ENCODE measurements around the gene SCYL1. TPM values are rescaled to one million over a fixed set of nuclear protein-coding genes. Genes with fewer than 3 reads are reported as not detected.

The SCYL1 gene
- total RNA-seq, 1 donor from 2014 or later = 61.2 TPM

DNA sequence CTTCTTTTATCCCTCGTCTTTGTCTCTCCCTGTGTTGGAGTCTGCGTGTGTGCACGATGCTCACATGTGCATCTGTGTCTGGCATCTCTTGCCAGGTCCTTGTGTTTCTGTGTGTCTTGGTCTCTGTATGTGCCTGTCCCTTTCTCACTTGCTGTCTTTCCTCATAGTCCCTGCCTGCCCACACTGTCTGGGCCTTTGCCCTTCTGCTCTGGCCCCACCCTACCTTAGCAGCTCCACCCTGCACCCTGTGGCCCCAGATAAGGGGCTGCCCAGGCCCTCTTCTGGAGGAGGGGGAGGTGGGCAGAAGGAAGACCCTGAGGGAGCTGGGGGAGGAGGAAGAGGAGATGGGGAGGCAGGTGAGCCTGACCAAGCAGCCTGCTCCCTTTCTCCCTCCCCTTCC is 53.8 kb downstream of the SCYL1 start:
- H3K9me3 ChIP-seq = no peaks in the 10 kb centered on the region
- no peak for ATAC-seq
- no peak overlapping the region for H3K4me3 ChIP-seq
- DNase-seq = no peak
- H3K4me1 ChIP-seq = peaks cover 42% of the 10 kb centered on the region
- H3K27ac ChIP-seq = no peak overlapping the region
- intact Hi-C loops (cut with DNase I) = no loop called here
- no peaks in the 10 kb centered on the region for H3K27me3 ChIP-seq (ENCODE audit: low read depth)
- peaks cover 44% of the 10 kb centered on the region for H3K36me3 ChIP-seq
- TF ChIP-seq, protein P1, sequence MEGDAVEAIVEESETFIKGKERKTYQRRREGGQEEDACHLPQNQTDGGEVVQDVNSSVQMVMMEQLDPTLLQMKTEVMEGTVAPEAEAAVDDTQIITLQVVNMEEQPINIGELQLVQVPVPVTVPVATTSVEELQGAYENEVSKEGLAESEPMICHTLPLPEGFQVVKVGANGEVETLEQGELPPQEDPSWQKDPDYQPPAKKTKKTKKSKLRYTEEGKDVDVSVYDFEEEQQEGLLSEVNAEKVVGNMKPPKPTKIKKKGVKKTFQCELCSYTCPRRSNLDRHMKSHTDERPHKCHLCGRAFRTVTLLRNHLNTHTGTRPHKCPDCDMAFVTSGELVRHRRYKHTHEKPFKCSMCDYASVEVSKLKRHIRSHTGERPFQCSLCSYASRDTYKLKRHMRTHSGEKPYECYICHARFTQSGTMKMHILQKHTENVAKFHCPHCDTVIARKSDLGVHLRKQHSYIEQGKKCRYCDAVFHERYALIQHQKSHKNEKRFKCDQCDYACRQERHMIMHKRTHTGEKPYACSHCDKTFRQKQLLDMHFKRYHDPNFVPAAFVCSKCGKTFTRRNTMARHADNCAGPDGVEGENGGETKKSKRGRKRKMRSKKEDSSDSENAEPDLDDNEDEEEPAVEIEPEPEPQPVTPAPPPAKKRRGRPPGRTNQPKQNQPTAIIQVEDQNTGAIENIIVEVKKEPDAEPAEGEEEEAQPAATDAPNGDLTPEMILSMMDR (IDR thresholded peaks at IDR 0.05) = no peak

DNA sequence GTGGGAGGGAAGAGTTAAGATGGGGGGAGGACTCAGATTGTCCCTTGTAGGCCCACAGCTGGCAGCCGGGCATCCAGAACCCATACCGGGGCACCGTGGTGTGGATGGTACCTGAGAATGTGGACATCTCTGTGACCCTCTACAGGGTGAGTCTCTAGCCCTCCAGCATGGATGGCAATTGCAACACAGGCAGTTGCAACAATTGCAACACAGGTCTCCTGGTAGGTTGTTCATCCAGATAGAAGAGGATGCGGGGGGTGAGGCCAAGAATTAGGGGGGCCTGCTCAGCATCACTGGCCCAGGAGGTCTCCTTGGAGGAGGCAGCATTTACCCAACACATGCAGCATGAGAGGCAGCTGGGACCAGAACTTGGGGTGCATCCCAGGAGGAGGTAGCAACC is 54.4 kb downstream of the SCYL1 start:
- H3K9me3 ChIP-seq = no peaks in the 10 kb centered on the region
- intact Hi-C loops (cut with DNase I) = no loop called here
- no peaks in the 10 kb centered on the region for H3K27me3 ChIP-seq (ENCODE audit: low read depth)
- H3K36me3 ChIP-seq = peaks cover 50% of the 10 kb centered on the region
- TF ChIP-seq, protein P1 (IDR thresholded peaks at IDR 0.05) = no peak
- no peak overlapping the region for H3K27ac ChIP-seq
- H3K4me1 ChIP-seq = peaks cover 39% of the 10 kb centered on the region
- H3K4me3 ChIP-seq = no peak overlapping the region
- ATAC-seq = no peak
- DNase-seq = no peak

DNA sequence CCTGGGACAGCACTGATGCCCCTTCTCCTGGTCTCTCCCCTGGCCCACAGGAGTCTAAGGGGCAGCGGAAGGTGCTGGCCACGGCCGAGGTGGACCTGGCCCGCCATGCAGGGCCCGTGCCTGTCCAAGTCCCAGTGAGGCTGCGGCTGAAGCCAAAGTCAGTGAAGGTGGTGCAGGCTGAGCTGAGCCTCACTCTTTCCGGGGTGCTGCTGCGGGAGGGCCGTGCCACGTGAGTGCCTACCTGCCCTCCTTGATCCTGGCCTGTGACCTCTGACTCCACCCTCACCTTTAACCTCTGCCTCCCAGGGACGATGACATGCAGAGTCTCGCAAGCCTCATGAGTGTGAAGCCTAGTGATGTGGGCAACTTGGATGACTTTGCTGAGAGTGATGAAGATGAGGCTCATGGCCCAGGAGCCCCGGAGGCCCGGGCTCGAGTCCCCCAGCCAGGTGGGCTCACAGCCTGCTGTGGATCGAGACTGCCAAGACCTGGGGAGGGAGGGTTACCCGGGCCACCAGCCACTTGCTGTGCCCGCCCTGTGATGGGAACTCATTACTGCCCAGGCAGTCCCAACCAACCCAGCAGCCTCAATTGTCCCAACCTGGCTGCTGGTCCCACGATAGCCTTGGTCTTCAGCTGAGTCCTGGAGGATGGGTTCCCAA is 55.3 kb downstream of the SCYL1 start:
- peaks cover 56% of the 10 kb centered on the region for H3K36me3 ChIP-seq
- ATAC-seq = no peak
- no peaks in the 10 kb centered on the region for H3K9me3 ChIP-seq
- no peak overlapping the region for H3K4me3 ChIP-seq
- H3K27ac ChIP-seq = no peak overlapping the region
- no peaks in the 10 kb centered on the region for H3K27me3 ChIP-seq (ENCODE audit: low read depth)
- no peak for DNase-seq
- TF ChIP-seq, protein P1 (IDR thresholded peaks at IDR 0.05) = no peak
- peaks cover 32% of the 10 kb centered on the region for H3K4me1 ChIP-seq
- intact Hi-C loops (cut with DNase I) = no loop called here

DNA sequence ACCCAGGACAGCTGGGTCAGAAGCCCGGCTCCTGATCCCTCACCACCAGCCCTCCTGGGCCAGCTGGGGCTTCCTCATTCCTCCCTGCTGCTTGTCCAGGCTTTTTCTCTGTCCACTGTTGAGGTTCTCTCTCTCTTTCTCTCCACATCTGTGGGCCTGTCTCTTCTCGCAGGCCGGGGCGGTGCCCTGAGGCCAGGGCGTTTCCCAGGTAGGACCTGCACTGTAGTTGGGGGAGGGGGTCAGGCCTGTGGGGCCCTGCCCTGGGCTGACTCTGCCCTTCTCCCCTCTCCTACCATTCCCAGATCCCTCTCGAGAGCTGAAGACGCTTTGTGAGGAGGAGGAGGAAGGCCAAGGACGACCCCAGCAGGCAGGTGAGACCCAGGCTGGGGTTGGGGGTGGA is 55.9 kb downstream of the SCYL1 start:
- H3K27me3 ChIP-seq (ENCODE audit: low read depth) = no peaks in the 10 kb centered on the region
- no peak overlapping the region for H3K4me3 ChIP-seq
- TF ChIP-seq, protein P1 (IDR thresholded peaks at IDR 0.05) = no peak
- peaks cover 31% of the 10 kb centered on the region for H3K4me1 ChIP-seq
- intact Hi-C loops (cut with DNase I) = no loop called here
- no peaks in the 10 kb centered on the region for H3K9me3 ChIP-seq
- DNase-seq (no peak), ATAC-seq (no peak)
- H3K36me3 ChIP-seq = peaks cover 60% of the 10 kb centered on the region
- no peak overlapping the region for H3K27ac ChIP-seq

DNA sequence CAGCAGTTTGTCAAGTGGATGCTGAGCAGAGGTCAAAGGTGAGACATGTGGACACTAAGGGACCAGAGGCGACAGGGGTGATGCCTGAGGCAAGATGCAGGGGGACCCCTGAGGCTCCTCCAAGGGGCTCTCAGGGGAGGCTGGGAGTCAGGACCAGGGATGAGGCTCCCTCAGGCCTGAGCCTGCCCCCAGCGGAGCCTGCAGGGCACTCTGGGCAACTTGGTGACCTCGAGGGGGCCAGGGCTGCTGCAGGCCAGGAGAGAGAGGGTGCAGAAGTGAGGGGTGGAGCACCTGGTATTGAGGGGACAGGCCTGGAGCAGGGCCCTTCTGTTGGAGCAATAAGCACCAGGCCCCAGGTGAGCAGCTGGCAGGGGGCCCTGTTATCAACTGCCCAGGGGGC is 57.0 kb downstream of the SCYL1 start:
- Histone ChIP-seq H3K36me3 (peaks cover 66% of the 10 kb centered on the region), H3K27ac (no peak overlapping the region), H3K9me3 (no peaks in the 10 kb centered on the region), H3K4me1 (peaks cover 35% of the 10 kb centered on the region), H3K4me3 (no peak overlapping the region), H3K27me3 (ENCODE audit: low read depth) (no peaks in the 10 kb centered on the region)
- TF ChIP-seq, protein P1 (IDR thresholded peaks at IDR 0.05) = no peak
- DNase-seq = no peak
- intact Hi-C loops (cut with DNase I) = no loop called here
- no peak for ATAC-seq

All from lower lobe of right lung (tissue), 2 donors.